IPS-20b (cell line): Measurements from ENCODE around the gene AVPR2.

Experiments
- H3K27ac ChIP-seq: one replicate; pipeline ENCODE4 v1.5.1; 2013; ENCODE audit warnings: low read length
- H3K27me3 ChIP-seq: 2 replicates; pipeline ENCODE4 v1.6.1; 2013; ENCODE audit warnings: mild to moderate bottlenecking, low read length, inconsistent platforms; ENCODE audit not compliant: insufficient read depth
- H3K36me3 ChIP-seq: 2 replicates; pipeline ENCODE4 v1.6.1; 2013; ENCODE audit warnings: low read depth, mild to moderate bottlenecking, inconsistent platforms, low read length, moderate library complexity; ENCODE audit not compliant: insufficient read depth
- H3K4me1 ChIP-seq: 2 replicates; pipeline ENCODE4 v1.6.1; 2013; ENCODE audit warnings: mild to moderate bottlenecking, control low read depth, inconsistent platforms, low read length, moderate library complexity; ENCODE audit not compliant: insufficient read depth
- H3K4me3 ChIP-seq: 2 replicates; pipeline ENCODE4 v1.5.1; 2013; ENCODE audit warnings: mild to moderate bottlenecking, low read length, inconsistent platforms
- H3K9ac ChIP-seq: 2 replicates; pipeline ENCODE4 v1.6.1; 2013; ENCODE audit warnings: low read depth, mild to moderate bottlenecking, inconsistent platforms, low read length, moderate library complexity
- H3K9me3 ChIP-seq: 2 replicates; pipeline ENCODE4 v1.6.1; 2013; ENCODE audit warnings: mild to moderate bottlenecking, low read depth, low read length, inconsistent platforms; ENCODE audit not compliant: insufficient read depth

The AVPR2 gene

DNA sequence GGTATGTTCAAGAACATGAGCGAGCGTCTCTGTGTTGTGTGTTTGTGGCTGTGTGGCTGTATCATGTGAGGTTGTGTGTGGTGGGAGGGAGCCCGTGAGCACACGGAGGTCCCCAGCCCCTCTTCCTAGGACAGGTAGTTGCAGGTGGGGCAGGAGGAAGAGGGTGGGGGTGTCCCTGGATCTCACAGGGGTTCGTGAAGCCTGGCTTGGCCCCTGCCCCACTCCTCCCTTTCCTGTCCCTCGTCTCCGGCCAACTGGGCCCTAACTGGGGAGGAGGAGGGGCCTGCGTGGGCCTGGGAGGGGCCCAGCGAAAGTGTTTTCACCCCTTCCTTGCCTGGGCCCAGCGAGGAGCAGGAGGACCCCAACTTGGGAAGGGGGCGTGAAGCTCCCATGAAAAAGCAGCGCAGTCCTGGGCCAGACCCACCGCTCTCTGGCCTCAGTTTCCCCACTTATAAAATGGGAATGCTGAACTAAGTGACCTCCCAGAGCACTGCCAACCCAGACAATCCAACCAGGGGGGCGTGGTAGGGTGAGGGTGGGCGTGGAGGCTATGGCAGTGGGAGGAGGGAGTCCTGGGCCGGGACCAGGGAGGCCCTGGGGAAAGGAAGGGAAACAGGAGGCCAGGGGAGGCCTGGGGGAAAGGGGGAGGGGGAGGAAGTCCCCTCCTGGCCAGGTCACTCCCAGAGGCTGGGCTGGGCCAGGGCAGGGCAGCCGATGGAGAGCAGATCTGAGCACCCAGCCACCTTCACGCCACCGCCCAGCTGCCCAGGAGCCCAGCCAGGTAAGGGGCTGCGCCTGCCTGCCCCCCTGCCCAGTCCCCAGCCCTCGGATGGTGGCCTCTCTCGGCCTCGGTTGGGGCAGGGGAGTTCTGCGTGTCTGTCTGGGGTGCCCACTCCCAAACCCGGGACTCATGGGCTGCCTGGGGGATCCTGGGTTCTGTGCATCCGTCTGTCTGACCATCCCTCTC, at the start of gene AVPR2:
AVPR2 (plus strand) TSS at position 683 of the 967 bp plus-strand sequence. CDS start 473 bp downstream, outside the sequence.
- Histone ChIP-seq H3K27ac (no peak within 1 kb of the TSS), H3K4me1 (no peaks in the 10 kb centered on the region; the same call in 1 of the 2 replicates)

DNA sequence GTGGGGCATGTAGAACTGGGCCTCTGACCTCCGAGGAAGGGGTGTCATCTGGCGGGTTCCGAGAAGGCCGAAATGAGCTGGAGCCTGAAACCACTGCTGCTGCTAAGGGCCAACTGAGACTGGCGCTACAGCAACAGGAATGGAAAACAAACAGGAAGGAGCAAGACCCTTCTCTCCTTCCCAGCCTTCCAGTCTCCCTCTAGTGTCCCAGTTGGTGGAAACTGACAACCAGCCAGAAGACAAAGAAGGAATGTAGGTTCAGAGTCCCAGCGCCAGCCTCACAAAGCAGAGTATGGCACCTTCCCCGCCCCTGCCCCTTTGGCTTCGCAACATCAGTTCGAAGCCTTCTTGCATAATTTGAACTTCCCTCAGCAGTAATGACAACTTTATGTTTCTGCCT, 49.8 kb upstream of the AVPR2 start:
- Histone ChIP-seq H3K9me3 (no peaks in the 10 kb centered on the region), H3K4me3 (no peak overlapping the region), H3K27me3 (no peaks in the 10 kb centered on the region), H3K9ac (no peak overlapping the region), H3K27ac (no peak overlapping the region), H3K36me3 (no peaks in the 10 kb centered on the region), H3K4me1 (peaks cover under 1% of the 10 kb centered on the region; the same call in 1 of the 2 replicates)

More for the DNA sequence above, at the start of gene AVPR2:
- no peak within 1 kb of the TSS for H3K4me3 ChIP-seq
- no peaks in the 10 kb centered on the region for H3K27me3 ChIP-seq
- H3K9ac ChIP-seq: no peak within 1 kb of the TSS
- no peaks in the 10 kb centered on the region for H3K36me3 ChIP-seq
- no peaks in the 10 kb centered on the region for H3K9me3 ChIP-seq

DNA sequence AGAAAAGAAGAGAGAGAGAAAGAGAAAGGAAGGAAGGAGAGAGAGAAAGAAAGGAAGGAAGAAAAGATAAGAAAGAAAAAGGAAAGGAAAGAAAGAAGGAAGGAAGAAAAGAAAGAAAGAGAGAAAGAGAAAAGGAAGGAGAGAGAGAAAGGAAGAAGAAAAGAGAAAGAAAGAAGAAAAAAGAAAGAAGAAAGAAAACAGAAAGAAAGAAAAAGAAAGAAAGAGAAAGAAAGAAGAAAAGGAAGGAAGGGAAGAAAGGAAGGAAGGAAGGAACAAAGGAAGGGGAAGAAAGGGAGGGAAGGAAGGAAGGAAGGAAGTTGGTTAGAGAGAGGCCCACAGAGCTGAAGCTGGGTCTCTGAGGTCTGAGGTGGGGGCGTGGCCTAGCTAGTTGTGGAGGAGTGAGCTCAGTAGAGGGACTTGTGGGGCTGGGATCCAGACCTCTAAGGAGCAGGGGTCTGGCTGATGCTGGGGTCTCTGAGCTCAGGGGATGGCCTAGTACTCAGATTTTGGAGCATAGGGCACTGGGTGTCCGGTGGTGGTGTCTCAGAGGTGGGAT, 47.0 kb upstream of the AVPR2 start:
- Histone ChIP-seq H3K27me3 (no peaks in the 10 kb centered on the region), H3K9me3 (no peaks in the 10 kb centered on the region), H3K4me1 (no peaks in the 10 kb centered on the region; the same call in 1 of the 2 replicates), H3K36me3 (no peaks in the 10 kb centered on the region), H3K9ac (no peak overlapping the region), H3K4me3 (no peak overlapping the region), H3K27ac (no peak overlapping the region)

DNA sequence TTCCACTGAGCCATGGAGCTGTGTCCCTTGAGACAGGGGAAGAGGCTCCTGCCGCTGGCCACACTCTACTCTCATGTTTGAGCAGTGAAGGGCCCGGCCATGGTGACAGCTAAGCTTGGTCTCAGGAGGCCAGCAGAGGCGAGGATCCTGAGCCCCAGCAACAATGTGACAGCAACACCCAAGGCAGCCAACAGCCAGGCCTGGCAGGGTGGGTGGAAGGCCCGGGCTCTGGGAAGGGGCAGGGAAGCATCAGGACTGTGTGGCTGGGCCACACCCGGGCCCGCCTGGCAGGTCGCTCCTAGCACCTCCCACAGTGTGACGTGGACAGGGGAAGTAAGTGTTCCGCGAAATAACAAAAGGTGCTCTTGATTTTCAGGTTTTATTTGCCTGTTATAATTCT, 43.3 kb upstream of the AVPR2 start:
- no peaks in the 10 kb centered on the region for H3K9me3 ChIP-seq
- no peak overlapping the region for H3K4me3 ChIP-seq
- no peak overlapping the region for H3K9ac ChIP-seq
- no peaks in the 10 kb centered on the region; the same call in 1 of the 2 replicates for H3K4me1 ChIP-seq
- no peaks in the 10 kb centered on the region for H3K27me3 ChIP-seq
- H3K27ac ChIP-seq: no peak overlapping the region
- no peaks in the 10 kb centered on the region for H3K36me3 ChIP-seq

DNA sequence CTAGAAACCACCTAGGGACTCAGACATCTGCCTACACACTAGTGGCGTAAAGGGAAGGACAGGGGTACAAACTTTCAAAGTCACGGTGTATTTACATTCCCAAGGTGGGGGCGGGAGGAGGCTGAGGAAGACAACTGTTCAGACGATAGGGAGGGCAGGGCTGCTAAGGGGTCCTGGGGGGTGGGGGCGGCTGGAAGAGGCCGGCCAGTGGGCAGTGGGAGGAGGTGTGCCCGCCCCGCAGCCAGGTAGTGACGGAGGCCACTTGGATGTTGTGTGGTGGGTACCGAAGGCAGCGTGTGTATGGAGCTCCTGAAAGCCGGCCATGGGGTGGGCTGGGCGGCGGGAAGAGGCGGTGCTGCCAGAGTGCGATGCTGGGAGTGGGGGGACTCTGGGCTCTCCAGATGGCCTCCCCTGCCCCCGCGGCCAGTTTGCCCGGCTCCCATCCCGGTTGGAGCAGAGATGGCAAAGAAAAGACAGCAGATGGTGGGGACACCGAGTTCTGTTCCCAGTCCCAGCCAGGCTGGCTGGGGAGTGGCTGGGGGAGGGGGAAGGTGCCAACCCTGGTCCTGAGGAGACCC, 42.7 kb upstream of the AVPR2 start:
- Histone ChIP-seq H3K4me3 (no peak overlapping the region), H3K36me3 (no peaks in the 10 kb centered on the region), H3K27me3 (no peaks in the 10 kb centered on the region), H3K4me1 (no peaks in the 10 kb centered on the region; the same call in 1 of the 2 replicates), H3K9ac (no peak overlapping the region), H3K27ac (no peak overlapping the region), H3K9me3 (no peaks in the 10 kb centered on the region)

DNA sequence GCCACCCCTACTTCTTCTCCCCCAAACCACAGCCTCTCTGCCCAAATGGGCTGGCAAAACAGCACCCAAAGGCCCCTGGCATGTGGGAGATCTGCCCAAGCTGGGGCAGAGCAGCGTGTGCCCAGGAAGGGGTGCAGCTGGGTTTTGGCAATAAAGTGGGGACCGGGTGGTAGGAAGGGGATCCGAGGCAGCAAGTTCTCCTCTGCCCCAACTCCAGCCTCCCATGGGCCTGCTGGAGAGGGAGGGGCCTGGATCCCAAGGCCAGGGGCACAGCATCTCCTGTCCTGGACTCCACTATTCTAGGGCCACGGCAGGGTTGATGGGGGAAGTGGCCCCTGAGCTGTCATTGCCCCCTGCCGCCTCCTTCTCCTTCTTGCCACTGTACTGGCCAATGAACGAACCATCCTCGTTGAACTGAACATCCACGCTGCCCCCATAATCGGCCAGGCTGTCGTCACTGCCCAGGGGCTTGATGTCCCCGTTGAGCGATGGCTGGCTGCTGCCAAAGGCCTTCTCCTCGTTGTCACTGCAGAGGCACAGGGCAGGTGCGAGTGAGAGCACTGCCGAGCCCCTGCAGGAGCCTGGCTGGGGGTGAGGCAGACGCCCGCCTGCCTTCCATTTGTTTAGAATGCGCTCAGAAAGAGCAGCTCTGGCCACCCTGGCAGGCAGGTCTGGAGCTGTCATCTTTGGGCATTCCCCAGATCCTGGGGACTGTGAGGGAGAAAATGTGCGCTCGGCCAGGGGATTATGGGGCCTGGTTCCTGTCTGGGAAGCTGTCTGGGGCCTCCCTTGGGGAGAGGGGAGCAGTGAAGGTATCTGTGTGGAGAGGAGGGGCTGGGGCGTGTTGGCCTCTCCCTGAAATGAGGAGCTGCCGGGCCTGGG, 41.9 kb upstream of the AVPR2 start:
- Histone ChIP-seq H3K9me3 (no peaks in the 10 kb centered on the region), H3K9ac (no peak overlapping the region), H3K27ac (no peak overlapping the region), H3K36me3 (no peaks in the 10 kb centered on the region), H3K27me3 (no peaks in the 10 kb centered on the region), H3K4me1 (no peaks in the 10 kb centered on the region; the same call in 1 of the 2 replicates), H3K4me3 (no peak overlapping the region)

DNA sequence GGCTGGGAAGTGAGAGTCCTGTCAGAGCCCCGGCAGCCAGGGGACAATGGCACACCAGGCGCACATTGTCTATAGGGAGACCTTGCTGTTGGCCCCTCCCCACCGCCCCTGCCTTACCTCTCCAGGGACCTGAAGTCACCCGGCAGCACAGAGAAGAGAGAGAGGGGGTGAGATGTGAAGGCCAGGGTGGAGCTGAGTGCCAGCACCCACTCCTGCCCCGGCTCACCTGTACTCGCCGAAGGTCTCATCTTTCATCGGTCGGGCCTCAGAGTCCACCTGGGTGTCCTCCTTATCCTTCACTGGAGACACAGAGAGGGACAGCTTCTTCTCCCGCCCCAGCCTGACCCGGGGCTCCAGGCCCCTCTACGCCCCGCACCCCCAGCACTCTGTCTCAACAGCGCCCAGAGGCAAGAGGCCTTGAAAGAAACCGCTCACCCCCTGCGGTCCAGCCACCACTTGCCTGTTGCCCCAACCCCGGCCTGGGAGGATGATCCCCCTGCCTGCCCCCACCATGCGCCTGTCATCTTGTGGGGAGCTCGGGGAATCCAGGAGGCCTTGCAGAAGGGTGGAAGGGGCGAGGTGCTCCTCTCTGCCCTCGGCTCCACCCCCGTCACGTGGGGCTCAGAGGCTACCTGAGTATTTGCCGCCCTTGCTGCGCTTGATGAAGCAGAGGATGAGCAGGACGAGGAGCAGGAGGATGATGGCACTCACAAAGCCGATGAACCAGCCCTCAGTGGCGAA, 41.1 kb upstream of the AVPR2 start:
- Histone ChIP-seq H3K4me1 (no peaks in the 10 kb centered on the region; the same call in 1 of the 2 replicates), H3K4me3 (no peak overlapping the region), H3K36me3 (no peaks in the 10 kb centered on the region), H3K9ac (no peak overlapping the region), H3K27me3 (no peaks in the 10 kb centered on the region), H3K9me3 (no peaks in the 10 kb centered on the region), H3K27ac (no peak overlapping the region)

DNA sequence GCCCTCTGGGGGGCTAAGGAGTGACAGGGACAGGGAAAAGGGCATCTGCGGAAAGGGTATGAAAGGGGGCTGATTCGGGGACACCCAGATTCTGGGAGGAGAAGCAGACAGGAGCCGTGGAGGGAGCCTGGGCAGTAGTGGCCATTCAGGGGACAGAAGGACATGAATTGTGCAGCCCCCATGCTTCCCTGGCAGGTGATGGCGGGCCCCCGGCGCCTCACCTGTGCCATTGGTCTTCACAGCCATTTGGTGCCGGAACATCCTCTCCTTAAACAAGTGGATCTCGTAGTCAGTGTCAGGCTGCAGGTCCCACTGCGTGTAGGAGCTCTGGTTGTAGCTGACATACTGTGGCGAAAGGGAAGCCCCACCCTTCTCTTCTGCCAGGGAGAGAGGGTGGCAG, 40.4 kb upstream of the AVPR2 start:
- H3K4me1 ChIP-seq: no peaks in the 10 kb centered on the region; the same call in 1 of the 2 replicates
- H3K9me3 ChIP-seq: no peaks in the 10 kb centered on the region
- H3K4me3 ChIP-seq: no peak overlapping the region
- no peaks in the 10 kb centered on the region for H3K27me3 ChIP-seq
- H3K36me3 ChIP-seq: no peaks in the 10 kb centered on the region
- H3K27ac ChIP-seq: no peak overlapping the region
- H3K9ac ChIP-seq: no peak overlapping the region

DNA sequence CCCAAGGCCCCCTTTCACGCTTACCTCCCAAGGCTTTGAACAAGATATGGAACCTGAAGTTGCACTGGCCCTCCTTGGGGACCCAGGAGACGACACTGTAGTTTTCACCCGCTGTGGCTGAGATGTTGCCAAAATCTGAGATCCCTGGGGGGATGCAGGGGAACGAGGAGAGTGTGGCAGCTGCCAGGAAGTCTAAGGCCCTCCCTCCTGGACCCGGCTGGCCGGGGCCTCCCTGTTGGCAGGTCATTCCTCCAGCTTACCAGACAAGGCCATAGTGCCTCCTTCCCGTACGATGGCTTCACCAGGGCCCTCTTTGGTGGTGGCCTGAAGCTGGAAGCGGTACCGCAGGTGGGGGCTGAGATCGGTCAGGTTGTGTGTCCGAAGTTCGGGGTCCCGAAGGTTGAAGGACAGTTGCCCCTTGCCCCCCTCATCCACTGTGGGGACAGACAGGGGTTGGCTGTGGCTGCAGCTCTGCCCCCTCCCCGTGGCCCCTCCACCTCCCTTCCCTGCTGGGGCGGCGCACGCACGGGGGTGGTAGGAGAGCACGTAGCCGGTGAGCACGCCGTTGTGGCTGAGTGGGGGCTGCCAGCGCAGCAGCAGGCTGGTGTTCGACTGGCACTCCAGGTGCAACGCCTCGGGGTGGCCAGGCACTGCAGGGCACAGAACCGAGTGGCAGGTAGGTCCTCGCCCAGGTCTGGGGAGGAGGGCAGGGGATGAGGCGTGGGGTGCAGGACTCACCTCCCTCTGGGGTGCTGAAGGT, 39.7 kb upstream of the AVPR2 start:
- no peaks in the 10 kb centered on the region for H3K27me3 ChIP-seq
- H3K9me3 ChIP-seq: no peaks in the 10 kb centered on the region
- no peak overlapping the region for H3K27ac ChIP-seq
- no peaks in the 10 kb centered on the region; the same call in 1 of the 2 replicates for H3K4me1 ChIP-seq
- no peak overlapping the region for H3K4me3 ChIP-seq
- H3K9ac ChIP-seq: no peak overlapping the region
- no peaks in the 10 kb centered on the region for H3K36me3 ChIP-seq

DNA sequence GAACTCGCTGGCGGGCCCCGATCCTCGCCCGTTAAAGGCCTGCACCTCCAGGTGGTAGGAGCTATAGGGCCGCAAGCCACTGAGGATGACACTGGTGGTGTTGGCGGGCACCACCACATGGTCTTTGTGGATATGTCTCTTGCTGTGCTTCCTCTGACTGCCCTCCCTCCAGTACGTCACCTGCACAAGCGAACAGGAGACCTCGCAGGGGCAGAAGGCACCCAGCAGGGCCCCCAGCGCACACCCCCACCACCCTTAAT, 39.2 kb upstream of the AVPR2 start:
- Histone ChIP-seq H3K4me3 (no peak overlapping the region), H3K27me3 (no peaks in the 10 kb centered on the region), H3K27ac (no peak overlapping the region), H3K9me3 (no peaks in the 10 kb centered on the region), H3K4me1 (no peaks in the 10 kb centered on the region; the same call in 1 of the 2 replicates), H3K9ac (no peak overlapping the region), H3K36me3 (no peaks in the 10 kb centered on the region)
